B cell (primary cell): ENCODE data around the gene IVL.

ENCODE experiments used
- CTCF ChIP-seq: fragments of 200-600 bp; IDR thresholded peaks from one replicate; pipeline ENCODE4 v1.8.0; 2022; ENCODE audit warnings: antibody characterized with exemption, mild to moderate bottlenecking
- EZH2 ChIP-seq: IDR thresholded peaks from 2 replicates; pipeline ENCODE4 v1.6.1; 2012; ENCODE audit warnings: borderline replicate concordance, low read depth, mild to moderate bottlenecking, moderate library complexity, low read length; ENCODE audit not compliant: insufficient read depth, poor library complexity, severe bottlenecking

GRCh38 chr1:152907686-152908601 lies at the start of gene IVL:
- TF ChIP-seq CTCF (no peak), EZH2 (no peak)
